ENCODE measurements around the gene CCDC185.

DNA sequence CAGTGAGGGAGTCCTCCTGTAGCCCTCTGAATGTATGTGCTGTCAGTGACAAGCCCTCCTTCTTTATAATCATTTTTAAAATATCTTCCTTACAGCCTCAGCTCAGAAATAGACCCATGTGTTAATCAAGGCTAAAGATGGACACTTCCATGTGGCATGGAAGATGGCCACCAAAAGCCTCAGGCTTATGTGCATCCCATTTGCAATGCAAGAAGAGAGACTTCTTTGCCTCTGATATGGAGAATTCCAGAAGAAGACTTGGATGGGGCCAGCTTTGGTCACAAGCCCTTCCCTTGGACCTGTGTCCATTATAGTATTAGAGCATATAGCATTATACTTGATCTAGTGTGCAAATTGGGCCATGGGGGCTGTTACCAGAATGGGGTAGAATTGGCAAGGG lies 18.5 kb downstream of the CCDC185 start:
- TF ChIP-seq, protein P1, sequence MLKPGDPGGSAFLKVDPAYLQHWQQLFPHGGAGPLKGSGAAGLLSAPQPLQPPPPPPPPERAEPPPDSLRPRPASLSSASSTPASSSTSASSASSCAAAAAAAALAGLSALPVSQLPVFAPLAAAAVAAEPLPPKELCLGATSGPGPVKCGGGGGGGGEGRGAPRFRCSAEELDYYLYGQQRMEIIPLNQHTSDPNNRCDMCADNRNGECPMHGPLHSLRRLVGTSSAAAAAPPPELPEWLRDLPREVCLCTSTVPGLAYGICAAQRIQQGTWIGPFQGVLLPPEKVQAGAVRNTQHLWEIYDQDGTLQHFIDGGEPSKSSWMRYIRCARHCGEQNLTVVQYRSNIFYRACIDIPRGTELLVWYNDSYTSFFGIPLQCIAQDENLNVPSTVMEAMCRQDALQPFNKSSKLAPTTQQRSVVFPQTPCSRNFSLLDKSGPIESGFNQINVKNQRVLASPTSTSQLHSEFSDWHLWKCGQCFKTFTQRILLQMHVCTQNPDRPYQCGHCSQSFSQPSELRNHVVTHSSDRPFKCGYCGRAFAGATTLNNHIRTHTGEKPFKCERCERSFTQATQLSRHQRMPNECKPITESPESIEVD (tag by site-specific recombination; IDR thresholded peaks at IDR 0.05), result no peak
- TF ChIP-seq, protein P2, sequence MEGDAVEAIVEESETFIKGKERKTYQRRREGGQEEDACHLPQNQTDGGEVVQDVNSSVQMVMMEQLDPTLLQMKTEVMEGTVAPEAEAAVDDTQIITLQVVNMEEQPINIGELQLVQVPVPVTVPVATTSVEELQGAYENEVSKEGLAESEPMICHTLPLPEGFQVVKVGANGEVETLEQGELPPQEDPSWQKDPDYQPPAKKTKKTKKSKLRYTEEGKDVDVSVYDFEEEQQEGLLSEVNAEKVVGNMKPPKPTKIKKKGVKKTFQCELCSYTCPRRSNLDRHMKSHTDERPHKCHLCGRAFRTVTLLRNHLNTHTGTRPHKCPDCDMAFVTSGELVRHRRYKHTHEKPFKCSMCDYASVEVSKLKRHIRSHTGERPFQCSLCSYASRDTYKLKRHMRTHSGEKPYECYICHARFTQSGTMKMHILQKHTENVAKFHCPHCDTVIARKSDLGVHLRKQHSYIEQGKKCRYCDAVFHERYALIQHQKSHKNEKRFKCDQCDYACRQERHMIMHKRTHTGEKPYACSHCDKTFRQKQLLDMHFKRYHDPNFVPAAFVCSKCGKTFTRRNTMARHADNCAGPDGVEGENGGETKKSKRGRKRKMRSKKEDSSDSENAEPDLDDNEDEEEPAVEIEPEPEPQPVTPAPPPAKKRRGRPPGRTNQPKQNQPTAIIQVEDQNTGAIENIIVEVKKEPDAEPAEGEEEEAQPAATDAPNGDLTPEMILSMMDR (tag by site-specific recombination; IDR thresholded peaks at IDR 0.05), result no peak
- TF ChIP-seq, protein P3, sequence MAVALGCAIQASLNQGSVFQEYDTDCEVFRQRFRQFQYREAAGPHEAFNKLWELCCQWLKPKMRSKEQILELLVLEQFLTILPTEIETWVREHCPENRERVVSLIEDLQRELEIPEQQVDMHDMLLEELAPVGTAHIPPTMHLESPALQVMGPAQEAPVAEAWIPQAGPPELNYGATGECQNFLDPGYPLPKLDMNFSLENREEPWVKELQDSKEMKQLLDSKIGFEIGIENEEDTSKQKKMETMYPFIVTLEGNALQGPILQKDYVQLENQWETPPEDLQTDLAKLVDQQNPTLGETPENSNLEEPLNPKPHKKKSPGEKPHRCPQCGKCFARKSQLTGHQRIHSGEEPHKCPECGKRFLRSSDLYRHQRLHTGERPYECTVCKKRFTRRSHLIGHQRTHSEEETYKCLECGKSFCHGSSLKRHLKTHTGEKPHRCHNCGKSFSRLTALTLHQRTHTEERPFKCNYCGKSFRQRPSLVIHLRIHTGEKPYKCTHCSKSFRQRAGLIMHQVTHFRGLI (tag by site-specific recombination; IDR thresholded peaks at IDR 0.05), result no peak
- TF ChIP-seq ZNF660 (tag by site-specific recombination; IDR thresholded peaks at IDR 0.05) (no peak), MZF1 (tag by site-specific recombination; IDR thresholded peaks at IDR 0.05; ENCODE audit: borderline replicate concordance) (no peak), SCRT2 (tag by site-specific recombination; IDR thresholded peaks at IDR 0.05) (no peak), ZNF792 (tag by site-specific recombination; IDR thresholded peaks at IDR 0.05) (no peak), ZNF274 (IDR thresholded peaks at IDR 0.05; ENCODE audit: low read length) (no peak), ZNF274 (tag by site-specific recombination; IDR thresholded peaks at IDR 0.05; ENCODE audit: borderline replicate concordance) (no peak), KLF1 (tag by site-specific recombination; IDR thresholded peaks at IDR 0.05) (no peak), ZNF561 (tag by site-specific recombination; IDR thresholded peaks at IDR 0.05; ENCODE audit: borderline replicate concordance) (no peak)
- TF ChIP-seq, protein P4, sequence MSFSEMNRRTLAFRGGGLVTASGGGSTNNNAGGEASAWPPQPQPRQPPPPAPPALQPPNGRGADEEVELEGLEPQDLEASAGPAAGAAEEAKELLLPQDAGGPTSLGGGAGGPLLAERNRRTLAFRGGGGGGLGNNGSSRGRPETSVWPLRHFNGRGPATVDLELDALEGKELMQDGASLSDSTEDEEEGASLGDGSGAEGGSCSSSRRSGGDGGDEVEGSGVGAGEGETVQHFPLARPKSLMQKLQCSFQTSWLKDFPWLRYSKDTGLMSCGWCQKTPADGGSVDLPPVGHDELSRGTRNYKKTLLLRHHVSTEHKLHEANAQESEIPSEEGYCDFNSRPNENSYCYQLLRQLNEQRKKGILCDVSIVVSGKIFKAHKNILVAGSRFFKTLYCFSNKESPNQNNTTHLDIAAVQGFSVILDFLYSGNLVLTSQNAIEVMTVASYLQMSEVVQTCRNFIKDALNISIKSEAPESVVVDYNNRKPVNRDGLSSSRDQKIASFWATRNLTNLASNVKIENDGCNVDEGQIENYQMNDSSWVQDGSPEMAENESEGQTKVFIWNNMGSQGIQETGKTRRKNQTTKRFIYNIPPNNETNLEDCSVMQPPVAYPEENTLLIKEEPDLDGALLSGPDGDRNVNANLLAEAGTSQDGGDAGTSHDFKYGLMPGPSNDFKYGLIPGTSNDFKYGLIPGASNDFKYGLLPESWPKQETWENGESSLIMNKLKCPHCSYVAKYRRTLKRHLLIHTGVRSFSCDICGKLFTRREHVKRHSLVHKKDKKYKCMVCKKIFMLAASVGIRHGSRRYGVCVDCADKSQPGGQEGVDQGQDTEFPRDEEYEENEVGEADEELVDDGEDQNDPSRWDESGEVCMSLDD (tag by site-specific recombination; IDR thresholded peaks at IDR 0.05), result no peak
- TF ChIP-seq, protein P5, sequence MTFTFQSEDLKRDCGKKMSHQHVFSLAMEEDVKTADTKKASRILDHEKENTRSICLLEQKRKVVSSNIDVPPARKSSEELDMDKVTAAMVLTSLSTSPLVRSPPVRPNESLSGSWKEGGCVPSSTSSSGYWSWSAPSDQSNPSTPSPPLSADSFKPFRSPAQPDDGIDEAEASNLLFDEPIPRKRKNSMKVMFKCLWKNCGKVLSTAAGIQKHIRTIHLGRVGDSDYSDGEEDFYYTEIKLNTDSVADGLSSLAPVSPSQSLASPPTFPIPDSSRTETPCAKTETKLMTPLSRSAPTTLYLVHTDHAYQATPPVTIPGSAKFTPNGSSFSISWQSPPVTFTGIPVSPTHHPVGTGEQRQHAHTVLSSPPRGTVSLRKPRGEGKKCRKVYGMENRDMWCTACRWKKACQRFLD (tag by site-specific recombination; IDR thresholded peaks at IDR 0.05), result no peak

Measured in HEK293 (cell line).